GM18499 (cell line): ENCODE results near the gene IL5.

ENCODE experiments used
- ATAC-seq: cut with Tn5 transposase; IDR thresholded peaks from one replicate; pipeline ENCODE4 v1.9.1; 2021; ENCODE audit warnings: moderate number of reproducible peaks; ENCODE audit not compliant: insufficient read depth, unreplicated experiment

Gene IL5

GRCh38 chr5:132500244-132500930 lies 42.9 kb downstream of the IL5 start:
- no peak for ATAC-seq

- ATAC-seq = no peak
Observed at GRCh38 chr5:132499440-132500243, 43.7 kb downstream of the IL5 start.

GRCh38 chr5:132498686-132499271 lies 44.5 kb downstream of the IL5 start:
- no peak for ATAC-seq

- no peak for ATAC-seq
Observed at GRCh38 chr5:132498152-132498551, 45.2 kb downstream of the IL5 start.

GRCh38 chr5:132497488-132497997 lies 45.8 kb downstream of the IL5 start:
- no peak for ATAC-seq

GRCh38 chr5:132496631-132497487 lies 46.5 kb downstream of the IL5 start:
- no peak for ATAC-seq

GRCh38 chr5:132496191-132496630 lies 47.1 kb downstream of the IL5 start:
- no peak for ATAC-seq

- ATAC-seq = no peak
Observed at GRCh38 chr5:132495667-132496190, 47.6 kb downstream of the IL5 start.

GRCh38 chr5:132493821-132494220 lies 49.5 kb downstream of the IL5 start:
- ATAC-seq = no peak

GRCh38 chr5:132493241-132493640 lies 50.1 kb downstream of the IL5 start:
- no peak for ATAC-seq

- ATAC-seq = no peak
Observed at GRCh38 chr5:132492386-132493125, 50.8 kb downstream of the IL5 start.
